Loucy (cell line): Measurements from ENCODE around the gene ELAVL2.

ENCODE experiments used
- H2AFZ ChIP-seq: fragments of 200-600 bp; sonication (generic); 2 replicates; pipeline ENCODE4 v1.6.0; 2016; ENCODE audit warnings: antibody characterized with exemption, mild to moderate bottlenecking, low read length, moderate library complexity
- H3F3A ChIP-seq: fragments of 200-600 bp; 2 replicates; pipeline ENCODE4 v1.6.0; 2016; ENCODE audit warnings: antibody characterized with exemption, low read depth, mild to moderate bottlenecking
- H3K27me3 ChIP-seq: fragments of 200-600 bp; sonication (generic); 2 replicates; pipeline ENCODE4 v1.6.1; 2014; ENCODE audit warnings: low read length, mild to moderate bottlenecking; ENCODE audit not compliant: insufficient read depth, poor library complexity, severe bottlenecking
- H3K36me3 ChIP-seq: fragments of 200-600 bp; sonication (generic); 2 replicates; pipeline ENCODE4 v1.6.1; 2016; ENCODE audit warnings: low read length; ENCODE audit not compliant: insufficient read depth
- H3K4me1 ChIP-seq: fragments of 200-600 bp; sonication (generic); 2 replicates; pipeline ENCODE4 v1.5.1; 2014; ENCODE audit warnings: low read length, mild to moderate bottlenecking; ENCODE audit not compliant: insufficient read depth, poor library complexity, severe bottlenecking
- H3K4me2 ChIP-seq: fragments of 200-600 bp; sonication (generic); 2 replicates; pipeline ENCODE4 v1.6.0; 2014; ENCODE audit warnings: antibody characterized with exemption, low read length, low read depth, mild to moderate bottlenecking; ENCODE audit not compliant: poor library complexity, severe bottlenecking
- H3K4me3 ChIP-seq: fragments of 200-600 bp; sonication (generic); 2 replicates; pipeline ENCODE4 v1.5.1; 2014; ENCODE audit warnings: low read length, mild to moderate bottlenecking, mixed read lengths; ENCODE audit not compliant: poor library complexity, severe bottlenecking
- H3K79me2 ChIP-seq: fragments of 200-600 bp; sonication (generic); 2 replicates; pipeline ENCODE4 v1.6.1; 2014; ENCODE audit warnings: low read length; ENCODE audit not compliant: insufficient read depth
- H3K9ac ChIP-seq: fragments of 200-600 bp; sonication (generic); 2 replicates; pipeline ENCODE4 v1.6.0; 2014; ENCODE audit warnings: mild to moderate bottlenecking, low read depth, low read length, moderate library complexity; ENCODE audit not compliant: poor library complexity, severe bottlenecking
- H3K9me2 ChIP-seq: fragments of 200-600 bp; sonication (generic); replicated peaks from 2 replicates; pipeline ENCODE4 v1.6.1; 2016; ENCODE audit warnings: low read depth, low read length, mixed read lengths
- H3K9me3 ChIP-seq: fragments of 200-600 bp; sonication (generic); 2 replicates; pipeline ENCODE4 v1.6.1; 2014; ENCODE audit warnings: mild to moderate bottlenecking, antibody characterized with exemption, low read length, low read depth; ENCODE audit not compliant: insufficient read depth
- H4K20me1 ChIP-seq: fragments of 200-600 bp; sonication (generic); 2 replicates; pipeline ENCODE4 v1.6.0; 2014; ENCODE audit warnings: antibody characterized with exemption, low read length, mild to moderate bottlenecking; ENCODE audit not compliant: insufficient read depth, poor library complexity, severe bottlenecking
- EZH2phosphoT487 ChIP-seq: fragments of 200-600 bp; IDR thresholded peaks from 2 replicates; pipeline ENCODE4 v1.6.1; 2018; ENCODE audit warnings: antibody characterized with exemption, mild to moderate bottlenecking, moderate library complexity, borderline replicate concordance
- TF ChIP-seq, protein P1 (sequence below): fragments of 200-600 bp; sonication (generic); conservative IDR thresholded peaks from 2 replicates; pipeline ENCODE4 v1.5.1; 2014; ENCODE audit warnings: mild to moderate bottlenecking, antibody characterized with exemption, low read length

ELAVL2 gene

DNA sequence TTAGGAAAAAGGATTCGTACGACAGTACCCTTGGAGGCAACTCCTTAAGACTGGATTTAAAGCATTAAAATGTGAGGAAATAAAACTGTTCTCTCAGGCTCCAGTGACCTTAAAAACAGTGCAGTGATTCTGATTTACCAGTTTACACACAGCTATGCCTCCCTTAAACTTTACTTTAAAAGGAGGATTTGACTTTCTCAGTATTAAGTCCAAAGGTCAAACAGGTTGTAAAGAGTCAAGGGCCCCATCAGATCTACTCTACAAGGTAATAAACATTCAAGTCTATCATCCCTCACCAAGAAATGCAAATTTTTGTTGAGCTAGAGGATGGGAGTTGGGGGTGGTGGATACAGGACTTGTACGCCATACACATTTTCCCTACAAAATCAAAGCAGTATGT, 75.2 kb downstream of the ELAVL2 start:
- H3K9ac ChIP-seq: no peak overlapping the region
- no peaks in the 10 kb centered on the region for H4K20me1 ChIP-seq
- H2AFZ ChIP-seq: no peak overlapping the region
- H3K79me2 ChIP-seq: no peaks in the 10 kb centered on the region
- H3K9me3 ChIP-seq: no peaks in the 10 kb centered on the region
- H3K4me3 ChIP-seq: no peak overlapping the region
- H3K4me1 ChIP-seq: no peaks in the 10 kb centered on the region
- no peaks in the 10 kb centered on the region for H3F3A ChIP-seq
- H3K36me3 ChIP-seq: no peaks in the 10 kb centered on the region
- TF ChIP-seq, protein P1, sequence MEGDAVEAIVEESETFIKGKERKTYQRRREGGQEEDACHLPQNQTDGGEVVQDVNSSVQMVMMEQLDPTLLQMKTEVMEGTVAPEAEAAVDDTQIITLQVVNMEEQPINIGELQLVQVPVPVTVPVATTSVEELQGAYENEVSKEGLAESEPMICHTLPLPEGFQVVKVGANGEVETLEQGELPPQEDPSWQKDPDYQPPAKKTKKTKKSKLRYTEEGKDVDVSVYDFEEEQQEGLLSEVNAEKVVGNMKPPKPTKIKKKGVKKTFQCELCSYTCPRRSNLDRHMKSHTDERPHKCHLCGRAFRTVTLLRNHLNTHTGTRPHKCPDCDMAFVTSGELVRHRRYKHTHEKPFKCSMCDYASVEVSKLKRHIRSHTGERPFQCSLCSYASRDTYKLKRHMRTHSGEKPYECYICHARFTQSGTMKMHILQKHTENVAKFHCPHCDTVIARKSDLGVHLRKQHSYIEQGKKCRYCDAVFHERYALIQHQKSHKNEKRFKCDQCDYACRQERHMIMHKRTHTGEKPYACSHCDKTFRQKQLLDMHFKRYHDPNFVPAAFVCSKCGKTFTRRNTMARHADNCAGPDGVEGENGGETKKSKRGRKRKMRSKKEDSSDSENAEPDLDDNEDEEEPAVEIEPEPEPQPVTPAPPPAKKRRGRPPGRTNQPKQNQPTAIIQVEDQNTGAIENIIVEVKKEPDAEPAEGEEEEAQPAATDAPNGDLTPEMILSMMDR: no peak
- no peak for TF ChIP-seq EZH2phosphoT487
- H3K9me2 ChIP-seq: no peaks in the 10 kb centered on the region
- H3K4me2 ChIP-seq: no peak overlapping the region
- H3K27me3 ChIP-seq: no peaks in the 10 kb centered on the region

DNA sequence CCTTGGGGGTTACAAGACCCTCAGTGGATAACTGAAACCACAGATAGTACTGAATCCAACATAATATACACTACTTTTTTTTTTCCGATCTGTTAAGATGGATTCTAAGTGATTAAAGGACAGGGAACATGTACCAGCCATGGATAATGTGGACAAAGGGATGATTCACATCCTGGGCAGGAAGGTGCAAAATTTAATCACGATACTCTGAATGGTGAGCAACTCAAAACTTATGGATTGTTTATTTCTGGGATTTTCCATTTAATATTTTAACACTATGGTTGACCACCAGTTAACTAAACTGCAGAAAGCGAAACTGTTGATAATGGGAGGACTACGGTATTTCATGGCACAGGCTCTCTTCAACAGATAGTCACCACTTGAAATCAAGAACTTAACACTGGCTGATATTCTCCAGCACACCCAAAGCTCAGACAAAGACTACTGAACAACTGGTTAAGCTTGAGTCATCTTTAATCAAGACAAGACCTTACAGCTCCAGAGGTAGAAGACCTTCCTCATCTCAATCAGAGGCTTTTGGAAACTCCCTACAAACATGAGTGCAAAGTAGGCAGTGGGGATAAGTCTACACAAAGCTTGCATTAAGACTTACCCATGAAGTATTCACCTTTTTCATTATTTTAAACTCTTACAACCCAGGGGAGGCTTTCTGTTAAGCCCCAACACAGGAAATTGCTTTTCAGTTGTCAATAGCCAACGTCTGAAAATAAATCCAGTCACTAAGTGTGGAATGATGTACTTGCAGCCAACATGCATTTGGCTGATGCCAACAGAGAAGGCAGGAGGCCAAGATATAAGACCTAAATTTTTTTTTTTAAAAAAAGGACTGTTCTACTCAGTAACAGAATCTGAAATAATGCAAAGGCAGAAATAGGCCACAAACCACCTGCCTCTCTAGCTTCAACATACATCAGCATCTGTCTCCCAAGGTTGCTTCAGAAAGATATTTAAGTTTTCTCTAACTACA, 78.7 kb downstream of the ELAVL2 start:
- Histone ChIP-seq H3K27me3 (no peaks in the 10 kb centered on the region), H3K9me3 (no peaks in the 10 kb centered on the region), H3K36me3 (no peaks in the 10 kb centered on the region), H3F3A (no peaks in the 10 kb centered on the region), H3K4me2 (no peak overlapping the region), H3K9me2 (no peaks in the 10 kb centered on the region), H3K4me1 (no peaks in the 10 kb centered on the region), H3K4me3 (no peak overlapping the region), H3K79me2 (no peaks in the 10 kb centered on the region), H3K9ac (no peak overlapping the region), H4K20me1 (no peaks in the 10 kb centered on the region), H2AFZ (no peak overlapping the region)
- TF ChIP-seq EZH2phosphoT487: no peak
- TF ChIP-seq, protein P1: no peak

DNA sequence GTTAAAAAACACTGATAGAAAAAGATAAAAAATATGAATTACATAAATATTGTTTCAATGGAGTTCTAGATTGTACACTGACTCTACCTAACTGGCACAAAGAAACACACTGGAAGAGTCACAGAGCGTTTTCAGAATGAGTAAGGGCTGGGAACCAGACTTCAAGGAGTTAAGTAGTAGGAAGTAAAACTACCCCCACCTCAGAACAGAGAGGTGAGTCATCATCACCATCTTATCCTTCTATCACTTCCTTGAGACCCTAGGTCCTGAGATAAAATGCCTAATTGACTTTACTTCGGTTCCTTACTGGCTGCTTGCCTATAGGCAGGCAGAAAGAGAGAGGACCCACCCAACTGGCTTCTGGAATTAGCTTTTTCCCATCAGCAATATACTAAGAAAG, 79.7 kb downstream of the ELAVL2 start:
- Histone ChIP-seq H3K27me3 (no peaks in the 10 kb centered on the region), H3F3A (no peaks in the 10 kb centered on the region), H3K4me1 (no peaks in the 10 kb centered on the region), H3K4me3 (no peak overlapping the region), H3K9me2 (no peaks in the 10 kb centered on the region), H3K4me2 (no peak overlapping the region), H3K9ac (no peak overlapping the region), H2AFZ (no peak overlapping the region), H3K79me2 (no peaks in the 10 kb centered on the region), H4K20me1 (no peaks in the 10 kb centered on the region), H3K36me3 (no peaks in the 10 kb centered on the region), H3K9me3 (no peaks in the 10 kb centered on the region)
- TF ChIP-seq, protein P1: no peak
- no peak for TF ChIP-seq EZH2phosphoT487
